Tracheal epithelial cell (primary cell): ENCODE measurements around the gene EPG5. TPM values are rescaled to one million over a fixed set of nuclear protein-coding genes. Genes with fewer than 3 reads are reported as not detected.

Experiments
- total RNA-seq: library from RNA; depleted of rRNA; stranded (reverse); fragments of >200 nt; gene quantifications from 2 replicates; pipeline ENCODE4 v1.2.1, GENCODE V29; 2014

The EPG5 gene
- 13.3 and 13.6 TPM in 2 replicates for total RNA-seq

GRCh38 chr18:45967007-45967706 is at the start of gene EPG5:
Gene EPG5, minus strand, starts transcription at chr18:45967329. Its CDS starts 90 bp downstream, at chr18:45967239.

GRCh38 chr18:45825258-45826044 is 141.7 kb downstream of the EPG5 start, which contains the start of gene SIGLEC15:
Gene SIGLEC15, plus strand, starts transcription at chr18:45825675. Its CDS starts 54 bp downstream, at chr18:45825729.

Other genes with a start within 250 kb of the EPG5 start
- gene SLC14A1, start 243.1 kb downstream of the EPG5 start, total RNA-seq: not detected in 2 replicates
- gene SIGLEC15, start 141.7 kb downstream of the EPG5 start, total RNA-seq: 1.2 TPM in 1 of 2 replicates, not detected in the other
- gene PSTPIP2, start 104.9 kb upstream of the EPG5 start, total RNA-seq: 8.9 and 14.5 TPM in 2 replicates
- gene ATP5F1A, start 131.0 kb upstream of the EPG5 start, total RNA-seq: 674 and 750 TPM in 2 replicates
- 27.1 and 37.4 TPM in 2 replicates for gene HAUS1, start 137.1 kb upstream of the EPG5 start, total RNA-seq